Renal cortical epithelial cell (primary cell): ENCODE results near the gene GPSM1. TPM values are rescaled to one million over a fixed set of nuclear protein-coding genes. Genes with fewer than 3 reads are reported as not detected.

Experiments used
- DNase-seq: peaks from one replicate; pipeline ENCODE4 v3.0.0-alpha.2; 2011; ENCODE audit warnings: low read depth
- total RNA-seq: library from RNA; depleted of rRNA; stranded (reverse); fragments of >200 nt; gene quantifications from 2 replicates; pipeline ENCODE4 v1.2.3, GENCODE V29; 2014

GPSM1 gene, protein sequence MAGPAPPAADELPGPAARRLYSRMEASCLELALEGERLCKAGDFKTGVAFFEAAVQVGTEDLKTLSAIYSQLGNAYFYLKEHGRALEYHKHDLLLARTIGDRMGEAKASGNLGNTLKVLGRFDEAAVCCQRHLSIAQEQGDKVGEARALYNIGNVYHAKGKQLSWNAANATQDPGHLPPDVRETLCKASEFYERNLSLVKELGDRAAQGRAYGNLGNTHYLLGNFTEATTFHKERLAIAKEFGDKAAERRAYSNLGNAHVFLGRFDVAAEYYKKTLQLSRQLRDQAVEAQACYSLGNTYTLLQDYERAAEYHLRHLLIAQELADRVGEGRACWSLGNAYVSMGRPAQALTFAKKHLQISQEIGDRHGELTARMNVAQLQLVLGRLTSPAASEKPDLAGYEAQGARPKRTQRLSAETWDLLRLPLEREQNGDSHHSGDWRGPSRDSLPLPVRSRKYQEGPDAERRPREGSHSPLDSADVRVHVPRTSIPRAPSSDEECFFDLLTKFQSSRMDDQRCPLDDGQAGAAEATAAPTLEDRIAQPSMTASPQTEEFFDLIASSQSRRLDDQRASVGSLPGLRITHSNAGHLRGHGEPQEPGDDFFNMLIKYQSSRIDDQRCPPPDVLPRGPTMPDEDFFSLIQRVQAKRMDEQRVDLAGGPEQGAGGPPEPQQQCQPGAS
- total RNA-seq: 15.5 and 23.6 TPM in 2 replicates

DNA sequence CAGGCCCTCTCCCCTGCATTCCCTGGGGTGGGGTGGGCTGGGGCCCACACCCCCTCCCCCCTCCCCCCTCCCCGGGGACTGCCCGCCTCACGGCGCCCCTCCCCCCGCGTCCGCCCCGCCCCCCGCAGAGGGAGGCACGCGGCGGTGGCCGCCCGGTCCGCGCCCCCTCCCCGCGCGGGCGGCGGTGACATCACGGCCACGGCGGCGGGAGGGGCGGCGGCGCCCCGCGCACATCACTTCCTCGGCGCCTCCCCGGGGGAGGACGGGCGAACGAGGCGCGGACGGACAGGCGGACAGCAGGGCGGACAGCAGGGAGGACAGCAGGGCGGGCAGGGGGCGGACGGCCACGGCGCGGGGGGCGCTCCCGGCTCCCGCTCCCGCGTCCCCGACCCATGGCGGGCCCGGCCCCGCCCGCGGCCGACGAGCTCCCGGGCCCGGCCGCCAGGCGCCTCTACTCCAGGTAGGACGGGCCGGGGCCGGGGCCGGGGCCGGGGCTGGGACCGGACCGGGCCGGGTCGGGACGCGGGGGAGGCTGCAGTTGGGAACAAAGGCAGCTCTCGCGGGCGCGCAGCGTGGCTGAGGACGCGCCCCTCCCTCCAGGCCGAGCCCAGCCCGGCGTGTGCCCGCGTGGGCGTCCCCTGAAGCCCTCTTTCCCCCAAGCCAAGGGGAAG, at the start of gene GPSM1:
Gene GPSM1, plus strand, starts transcription at position 236 of the 671 bp plus-strand sequence. Its CDS starts 157 bp downstream, at position 393.
- no peak for DNase-seq

DNA sequence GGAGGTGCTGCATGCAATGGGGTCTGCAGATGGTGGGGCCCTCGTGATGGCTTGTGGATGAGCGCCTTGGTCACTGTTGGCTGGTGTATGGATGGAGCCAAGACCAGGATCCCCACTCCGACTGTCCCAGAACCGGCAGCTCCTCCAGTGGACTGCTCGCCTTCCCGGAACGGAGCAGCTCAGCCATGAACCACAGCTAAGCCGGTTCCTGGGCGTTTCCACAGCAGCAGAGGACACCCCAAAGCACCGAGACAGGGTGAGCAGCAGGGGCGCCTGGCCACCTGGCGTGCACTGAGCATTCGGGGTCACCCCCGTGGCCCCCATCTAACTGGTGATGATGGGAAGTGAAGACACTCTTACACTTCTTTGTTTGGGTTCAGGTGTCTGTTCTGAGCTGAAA, 49.6 kb upstream of the GPSM1 start:
- no peak for DNase-seq

DNA sequence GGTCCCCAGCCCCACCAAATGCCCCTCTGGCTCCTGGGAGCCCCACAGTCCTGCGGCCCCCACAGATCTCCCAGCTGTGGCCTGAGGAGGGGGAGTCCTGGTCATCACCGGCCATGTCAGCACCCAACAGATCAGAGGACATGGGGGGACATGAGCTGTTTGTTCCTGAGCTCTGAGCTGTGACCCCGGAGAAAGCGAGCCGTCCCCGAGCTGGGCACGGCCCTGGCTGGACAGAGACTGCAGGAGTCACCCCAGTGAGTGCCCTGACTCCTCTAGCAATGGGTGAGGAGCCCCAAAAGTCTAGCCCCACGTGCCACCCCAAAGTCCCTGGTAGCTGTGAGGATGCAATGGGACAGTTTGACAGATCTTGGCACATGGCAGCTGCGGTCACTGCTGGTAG, 49.1 kb upstream of the GPSM1 start:
- DNase-seq: no peak

DNA sequence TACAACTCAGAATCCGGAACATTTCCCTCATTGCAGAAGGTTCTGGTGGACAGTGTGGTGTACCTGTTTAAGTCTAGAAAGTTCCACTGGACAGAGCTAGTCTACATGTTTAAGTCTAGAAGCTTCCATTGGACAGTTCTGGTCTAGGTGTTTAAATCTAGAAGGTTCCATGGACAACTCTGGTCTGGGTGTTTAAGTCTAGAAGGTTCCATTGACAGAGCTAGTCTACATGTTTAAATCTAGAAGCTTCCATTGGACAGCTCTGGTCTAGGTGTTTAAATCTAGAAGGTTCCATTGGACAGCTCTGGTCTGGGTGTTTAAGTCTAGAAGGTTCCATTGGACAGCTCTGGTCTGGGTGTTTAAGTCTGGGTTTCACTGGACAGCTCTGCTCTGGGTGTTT, 48.4 kb upstream of the GPSM1 start:
- no peak for DNase-seq

DNA sequence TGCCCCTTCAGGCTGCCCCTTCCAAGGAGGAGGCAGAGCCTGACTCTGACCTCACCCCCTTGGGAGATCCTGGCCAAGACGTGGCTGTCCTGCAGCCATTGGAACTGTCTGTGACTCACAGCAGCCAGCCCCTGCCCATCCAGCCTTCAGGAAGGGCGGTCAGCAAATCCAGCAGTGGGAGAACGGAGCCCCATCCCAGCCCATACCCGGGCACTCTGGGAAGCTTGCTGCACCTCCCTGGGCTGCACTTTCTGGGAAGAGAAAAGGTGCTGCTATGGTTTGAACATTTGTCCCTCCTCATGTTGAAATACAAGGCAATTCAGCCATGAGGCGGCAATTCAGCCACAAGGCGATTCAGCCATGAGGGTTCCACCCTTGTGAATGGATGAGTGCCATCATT, 47.9 kb upstream of the GPSM1 start:
- no peak for DNase-seq

DNA sequence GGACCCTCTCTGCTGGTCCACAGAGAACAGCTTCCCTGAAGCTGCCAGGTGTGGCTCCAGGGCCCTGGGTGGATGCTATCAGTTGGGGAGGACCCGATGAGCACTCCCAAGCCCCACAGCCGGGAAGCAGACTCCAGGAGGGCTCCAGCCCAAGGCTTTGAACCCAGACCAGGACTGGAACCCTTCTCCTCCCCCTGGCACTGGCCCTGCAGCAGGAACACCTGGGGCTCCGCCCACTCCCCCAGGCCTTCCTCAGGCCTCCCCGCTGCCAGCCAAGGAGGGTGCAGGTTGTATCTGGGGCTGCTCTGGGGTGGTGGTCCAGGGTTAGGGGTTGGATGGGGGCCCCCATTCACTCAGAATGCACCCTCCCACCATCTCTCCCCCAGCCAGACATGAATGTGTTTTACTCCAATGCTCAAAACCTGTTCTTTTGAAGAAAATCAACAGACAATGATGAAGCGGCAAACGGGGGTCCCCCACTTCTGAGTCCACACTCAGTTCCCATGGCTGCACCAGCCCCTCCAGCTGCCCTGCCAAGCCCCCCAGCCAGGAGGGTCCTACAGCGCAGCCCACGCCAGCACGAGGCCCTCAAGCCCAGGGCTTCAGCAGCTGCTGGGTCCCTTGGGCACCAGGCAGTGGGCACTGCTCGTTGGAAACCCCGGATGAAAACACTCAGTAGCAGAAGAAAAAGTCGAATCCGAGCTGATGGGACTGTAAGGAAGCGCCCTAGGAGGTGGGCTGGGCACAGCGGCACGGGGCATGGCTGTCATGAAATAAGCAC, 46.6 kb upstream of the GPSM1 start:
- DNase-seq: no peak

DNA sequence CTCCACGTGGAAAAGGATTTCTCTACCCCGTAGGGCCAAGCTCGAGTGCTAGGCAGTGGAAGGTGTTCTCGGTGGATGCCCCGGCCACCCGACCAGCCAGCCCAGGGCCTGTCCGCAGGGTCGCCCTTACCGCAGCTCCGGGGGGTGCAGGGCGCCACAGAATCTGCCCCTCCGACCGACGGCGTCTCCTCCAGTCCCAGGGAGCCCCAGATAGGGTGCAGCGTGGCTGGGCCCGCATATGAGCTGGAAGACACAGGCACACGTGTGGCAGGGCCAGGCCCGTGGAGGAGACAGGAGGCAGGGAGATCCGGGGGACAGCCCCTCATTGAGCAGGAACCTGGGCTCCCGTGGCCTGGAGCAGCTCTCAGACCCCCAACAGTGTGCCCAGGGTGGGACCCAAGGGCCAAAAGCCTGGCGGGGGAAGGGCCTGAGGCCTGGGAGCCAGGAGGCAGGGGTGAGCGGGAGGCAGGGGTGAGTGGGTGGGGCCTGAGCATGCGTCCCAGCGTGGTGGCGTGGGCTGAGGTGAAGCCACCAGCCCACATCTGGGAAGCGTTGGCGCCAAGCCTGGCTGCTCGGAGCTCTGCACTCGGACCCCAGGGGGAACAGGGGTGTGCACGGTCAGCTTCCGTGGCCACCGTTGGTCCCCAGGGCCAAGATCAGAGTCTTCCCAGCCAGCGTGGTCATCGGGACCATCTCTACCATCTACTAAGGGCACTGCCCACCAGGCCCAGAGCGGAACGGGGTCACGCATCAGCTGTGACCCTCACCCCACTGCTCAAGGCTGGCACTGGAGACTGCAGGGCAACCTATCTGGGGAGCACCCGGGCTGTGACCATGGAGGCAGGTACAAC, 45.7 kb upstream of the GPSM1 start:
- no peak for DNase-seq

DNA sequence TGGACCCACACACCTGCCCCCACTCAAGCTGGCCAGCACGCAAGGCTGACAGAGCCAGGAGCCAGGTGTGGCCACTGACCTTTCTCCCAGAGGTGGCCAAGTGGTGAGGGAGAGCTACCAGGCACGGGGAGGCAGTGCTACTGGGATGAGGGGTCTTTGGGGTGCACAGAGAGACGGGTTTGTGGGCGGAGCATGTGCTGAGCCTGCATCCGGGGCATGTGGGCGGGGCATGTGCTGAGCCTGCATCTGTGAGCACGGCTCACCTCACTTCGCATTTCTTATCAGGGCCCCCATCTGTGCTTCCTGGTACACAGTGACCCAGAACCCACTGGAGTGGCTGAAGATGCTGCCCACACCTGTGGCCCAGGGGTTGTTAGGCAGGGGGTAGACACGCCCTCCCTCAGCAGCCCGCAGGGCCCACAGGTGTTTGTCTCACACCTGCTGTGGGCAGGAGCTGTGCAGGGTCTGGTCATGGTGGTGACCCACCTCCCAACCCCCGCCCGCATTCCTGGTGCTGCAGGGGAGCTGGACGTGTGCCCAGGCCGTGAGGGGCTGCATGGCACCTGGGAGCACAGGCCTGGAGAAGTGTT, 45.0 kb upstream of the GPSM1 start:
- DNase-seq: no peak

DNA sequence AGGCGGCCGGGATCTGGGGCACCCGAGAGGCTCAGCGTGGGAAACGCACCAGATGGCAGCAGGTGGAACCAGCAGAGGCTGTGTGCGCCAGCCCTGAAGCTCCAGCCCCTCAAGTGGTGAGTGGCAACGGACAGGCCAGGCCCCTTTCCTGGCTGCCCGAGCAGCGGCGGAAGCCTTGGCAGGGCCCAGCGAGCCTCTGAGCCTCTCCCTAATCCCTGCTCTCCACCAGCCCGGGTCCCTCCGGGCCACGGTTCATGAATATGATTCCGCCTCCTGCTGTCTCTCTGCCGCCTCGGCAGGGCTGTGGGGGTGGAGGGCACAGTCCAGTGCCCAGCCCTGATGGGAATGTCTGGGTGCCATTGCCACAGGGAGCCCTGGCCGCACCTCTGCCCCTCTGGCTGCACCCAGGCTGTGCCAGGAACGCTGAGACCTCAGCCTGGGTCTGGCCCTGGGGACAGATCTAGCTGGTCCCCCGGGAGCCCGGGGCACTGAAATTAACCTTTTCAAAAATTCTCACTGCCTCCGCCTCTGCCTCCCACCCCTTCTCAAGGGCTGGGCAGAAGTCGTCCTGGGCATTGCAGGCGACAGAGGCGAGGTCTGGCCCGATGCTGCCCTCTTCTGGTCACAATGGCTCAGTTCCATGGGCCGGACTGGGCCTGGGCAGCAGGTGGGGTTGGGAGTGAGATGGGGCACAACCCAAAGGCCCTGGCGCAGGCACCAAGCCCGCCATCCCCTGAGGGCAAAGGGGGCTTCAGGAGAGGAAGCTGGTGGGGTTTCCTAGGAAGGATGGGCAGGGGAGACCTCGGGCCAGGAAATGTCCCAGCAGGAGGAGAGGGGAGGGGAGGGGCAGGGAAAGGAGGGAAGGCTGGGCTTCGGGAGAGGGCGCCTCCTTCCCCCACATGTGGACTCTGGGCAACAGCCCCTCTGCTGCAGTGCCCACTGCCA, 43.8 kb upstream of the GPSM1 start:
- peak; percentile 54 for DNase-seq

DNA sequence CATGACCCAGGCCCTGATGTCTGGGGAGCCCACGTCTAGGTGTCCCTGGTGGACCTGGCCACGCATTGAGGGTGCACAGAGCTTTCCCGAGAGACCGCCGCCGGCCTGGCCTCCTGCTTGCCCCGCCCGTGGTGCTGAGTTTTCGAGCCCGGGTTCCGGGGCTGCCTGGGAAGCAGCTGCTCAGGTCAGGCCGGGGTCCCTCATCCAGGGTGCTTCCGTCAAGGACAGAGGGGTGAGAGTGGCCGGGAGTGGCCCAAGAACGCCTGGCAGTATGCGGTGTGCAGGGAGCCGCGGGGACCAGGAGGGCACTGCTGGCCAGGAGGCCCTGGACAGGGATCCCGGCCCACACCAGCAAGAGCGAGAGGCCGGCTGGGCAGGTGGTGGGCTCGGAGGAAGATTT, 43.0 kb upstream of the GPSM1 start:
- no peak for DNase-seq

DNA sequence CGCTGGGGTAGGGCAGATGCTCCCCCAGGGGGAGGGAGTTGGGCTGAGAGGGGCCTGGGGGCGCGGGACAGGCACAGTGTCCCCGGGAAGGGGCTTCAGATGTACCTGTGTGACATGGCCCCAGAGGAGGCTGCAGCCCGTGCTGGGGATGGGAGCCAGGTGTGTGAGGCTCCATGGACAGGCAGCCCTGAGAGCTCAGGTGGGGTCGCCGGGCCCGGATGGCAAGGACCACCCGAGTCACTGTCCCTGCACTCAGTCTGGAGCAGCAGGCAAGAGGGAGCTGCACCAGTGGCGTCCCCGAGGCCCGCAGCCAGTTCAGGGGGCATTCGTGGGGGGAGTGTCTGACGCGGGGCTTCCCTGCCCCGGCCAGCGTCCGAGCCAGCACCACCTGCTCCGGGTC, 42.4 kb upstream of the GPSM1 start:
- DNase-seq: no peak

DNA sequence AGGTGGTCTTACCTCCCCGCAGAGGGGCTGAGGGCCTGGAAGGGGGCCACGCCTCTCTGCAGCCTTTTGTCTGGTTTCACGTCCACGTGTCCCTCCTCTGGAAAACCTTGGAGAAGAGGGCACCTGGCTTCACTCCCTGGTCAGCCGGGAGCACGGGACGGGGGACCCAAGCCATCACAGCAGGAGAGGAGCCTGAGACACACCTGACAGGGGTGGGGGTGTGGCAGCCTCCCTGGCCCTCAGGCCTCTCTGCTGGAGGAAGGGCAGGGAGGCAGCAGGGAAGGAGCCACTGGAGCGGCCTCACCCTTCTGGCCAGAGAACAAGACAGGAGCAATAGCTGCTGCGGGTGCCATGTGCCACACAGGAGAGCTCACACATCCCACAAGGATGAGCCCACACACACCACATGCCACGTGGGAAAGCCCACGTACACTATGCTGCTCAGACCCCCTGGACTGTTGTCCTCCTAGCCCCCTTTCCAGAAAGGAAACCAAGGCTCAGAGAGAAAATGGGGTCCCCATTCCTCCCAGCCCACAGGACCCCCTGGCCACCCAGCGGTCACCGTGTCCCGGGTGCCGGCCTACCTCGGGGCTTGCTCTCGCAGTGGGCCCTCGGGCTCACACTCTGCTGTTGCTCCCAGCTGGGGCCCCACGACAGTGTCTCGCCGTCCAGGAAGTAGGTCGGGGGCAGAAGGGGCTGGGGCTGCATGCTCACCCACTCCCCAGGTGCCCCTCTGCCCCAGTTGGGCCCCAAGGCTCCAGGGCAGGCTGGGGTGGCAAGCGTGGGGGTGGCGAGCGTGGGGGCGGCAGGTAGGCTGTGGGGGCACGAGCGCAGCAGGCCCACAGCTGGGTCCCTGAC, 41.6 kb upstream of the GPSM1 start:
- no peak for DNase-seq

DNA sequence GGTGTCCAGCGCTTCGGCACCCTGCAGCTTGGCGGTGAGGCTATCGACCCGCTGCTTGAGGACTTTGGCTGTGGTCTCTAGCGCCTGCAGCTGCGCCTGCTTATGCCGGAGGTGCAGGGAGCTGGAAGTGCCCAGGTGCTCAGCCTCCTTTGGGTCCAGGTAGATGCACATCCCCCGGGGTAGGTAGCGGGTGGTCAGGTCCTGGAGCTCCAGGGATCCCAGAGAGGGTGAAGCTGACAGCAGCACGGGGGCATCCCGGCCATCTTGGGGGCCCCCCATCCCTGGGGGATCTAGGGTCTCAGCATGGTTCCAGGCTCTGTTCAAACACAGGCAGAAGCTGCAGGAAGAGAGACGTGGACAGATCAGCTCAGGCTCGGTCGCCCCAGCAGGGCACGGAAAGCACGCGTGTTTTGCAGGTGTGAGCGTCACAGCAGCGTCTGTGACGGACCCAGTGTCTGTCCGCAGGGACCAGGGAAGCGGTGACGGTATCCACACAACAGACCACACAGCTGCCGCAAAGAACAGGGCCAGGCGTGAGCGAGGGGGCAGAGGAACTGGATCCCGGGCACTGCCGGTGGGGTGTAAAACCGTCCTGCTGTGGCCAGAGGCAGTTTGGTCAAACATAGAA, 40.9 kb upstream of the GPSM1 start:
- DNase-seq: no peak

DNA sequence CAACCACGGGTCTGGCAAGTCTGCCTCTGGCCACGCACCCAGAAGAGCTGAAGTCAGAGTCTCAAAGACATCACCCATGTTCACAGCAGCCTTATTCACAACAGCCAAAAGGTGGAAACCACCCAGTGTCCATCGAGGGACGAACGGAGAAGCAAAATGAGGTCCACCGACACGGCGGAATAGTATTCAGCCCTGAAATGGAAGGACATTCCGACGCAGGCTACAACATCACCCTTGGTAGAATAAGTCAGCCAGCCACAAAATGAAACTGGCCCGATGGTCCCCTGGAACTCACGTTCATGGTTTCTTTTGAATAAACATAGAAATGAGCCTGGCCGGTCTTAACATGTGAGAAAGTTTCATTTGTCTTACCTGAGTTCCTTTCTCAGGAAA, 40.4 kb upstream of the GPSM1 start:
- DNase-seq: no peak

DNA sequence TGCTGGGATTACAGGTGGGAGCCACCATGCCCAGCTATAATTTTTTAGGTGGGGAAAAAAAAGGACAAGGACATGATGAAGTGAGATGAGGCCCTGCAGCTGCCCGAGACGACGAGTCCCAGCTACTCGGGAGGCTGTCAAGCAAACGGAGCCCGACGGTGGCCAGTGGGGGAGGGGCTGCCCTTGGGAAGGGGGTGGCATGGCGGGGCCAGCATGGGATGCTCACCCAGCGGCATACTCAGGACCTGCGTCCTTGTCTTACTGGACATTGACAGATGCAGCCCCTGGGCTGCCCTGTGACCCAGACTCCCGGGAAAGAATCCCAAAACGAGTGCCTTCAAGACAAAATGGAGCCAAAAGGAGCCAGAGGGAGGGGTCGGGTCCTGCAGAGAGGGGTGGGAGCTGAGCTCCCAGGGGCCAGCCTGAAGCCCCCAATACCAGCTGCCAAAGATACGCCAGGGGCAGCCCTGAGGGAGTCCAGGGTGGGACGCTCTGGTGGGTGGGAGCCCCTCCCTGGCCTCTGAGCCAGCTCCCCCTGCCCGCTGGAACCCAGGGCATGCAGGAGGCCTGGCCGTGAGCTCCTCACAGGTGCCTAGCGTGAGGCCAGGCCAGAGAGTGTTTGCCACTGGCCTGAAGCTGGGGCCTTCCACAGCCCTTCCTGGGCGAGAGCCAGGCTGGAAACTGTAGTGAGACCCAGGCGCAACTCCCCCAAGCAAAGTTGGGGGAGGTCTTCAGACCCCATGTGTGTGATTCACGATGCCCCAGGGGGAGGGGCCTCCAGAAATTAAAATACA, 39.2 kb upstream of the GPSM1 start:
- DNase-seq: no peak

DNA sequence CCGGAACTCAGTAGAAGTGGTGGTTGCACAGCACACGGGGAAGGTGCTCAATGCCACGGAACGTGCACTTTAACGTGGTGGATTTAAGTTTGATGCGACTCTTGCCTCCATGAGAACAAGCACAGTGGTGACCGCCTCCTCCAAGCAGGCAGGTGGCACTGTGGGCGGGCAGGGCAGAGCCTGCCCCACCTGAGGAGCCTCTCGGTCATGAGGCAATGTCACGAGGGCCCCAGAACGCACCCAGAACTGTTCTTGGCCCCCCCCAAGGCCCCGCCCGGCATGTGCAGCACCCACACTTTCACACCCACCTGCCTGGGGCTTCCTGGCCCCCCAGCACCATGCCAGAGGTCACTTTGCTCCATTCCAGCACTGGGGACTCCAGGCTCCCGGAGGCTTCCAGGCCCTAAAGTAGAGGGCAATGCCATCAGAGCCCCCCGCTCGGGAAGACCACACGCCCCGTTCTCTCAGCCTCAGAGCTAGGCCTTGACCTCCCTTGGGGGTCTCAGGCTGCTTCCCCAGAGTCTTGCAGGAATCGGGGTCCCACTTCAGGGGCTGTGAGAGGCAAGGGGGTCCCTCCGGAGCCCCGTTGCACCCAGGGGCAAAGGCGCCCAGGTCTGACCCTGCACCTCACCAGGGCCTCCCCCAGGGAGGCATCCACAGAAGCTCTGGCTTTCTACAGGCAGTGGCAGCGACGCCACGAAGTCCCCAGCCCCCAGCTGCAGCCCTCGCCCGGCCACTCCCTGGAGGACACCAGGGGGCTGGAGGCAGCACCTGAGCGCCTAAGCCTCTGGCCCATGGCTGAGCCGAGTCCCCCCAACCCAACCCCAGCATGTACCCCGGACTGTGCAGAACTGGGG, 37.5 kb upstream of the GPSM1 start:
- DNase-seq: no peak
